ENCODE results near the gene CORO7. TPM values are rescaled to one million over a fixed set of nuclear protein-coding genes. Genes with fewer than 3 reads are reported as not detected.

CORO7 gene
- total RNA-seq, 4 donors from 2014 or later = 46.8 to 330 (median 58.1) TPM

DNA sequence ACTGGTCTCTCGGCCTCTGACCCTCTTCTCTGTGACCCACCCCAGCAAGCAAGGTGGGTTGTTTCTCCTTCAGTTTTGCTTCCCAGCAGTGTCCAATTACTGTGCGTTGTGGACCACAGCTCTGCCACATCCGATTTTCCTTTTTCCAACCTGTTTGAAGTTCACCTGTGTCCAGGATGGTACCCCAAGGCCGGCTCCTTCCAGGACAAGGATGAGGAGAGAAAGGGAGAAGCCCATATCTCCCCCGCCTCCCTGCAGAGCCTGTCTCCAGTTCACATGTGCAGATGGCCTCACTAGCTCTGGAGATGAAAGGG lies 44.5 kb upstream of the CORO7 start:
- Histone ChIP-seq H3K4me1 (peaks cover 0 to 7% (median 0%) of the 10 kb centered on the region in 4 donors), H3K27me3 (no peaks in the 10 kb centered on the region), H3K4me3 (no peak overlapping the region), H3K27ac (no peak overlapping the region), H3K36me3 (peaks cover 0 to 19% (median 9%) of the 10 kb centered on the region in 4 donors), H3K9me3 (no peaks in the 10 kb centered on the region)
- TF ChIP-seq, protein P1, sequence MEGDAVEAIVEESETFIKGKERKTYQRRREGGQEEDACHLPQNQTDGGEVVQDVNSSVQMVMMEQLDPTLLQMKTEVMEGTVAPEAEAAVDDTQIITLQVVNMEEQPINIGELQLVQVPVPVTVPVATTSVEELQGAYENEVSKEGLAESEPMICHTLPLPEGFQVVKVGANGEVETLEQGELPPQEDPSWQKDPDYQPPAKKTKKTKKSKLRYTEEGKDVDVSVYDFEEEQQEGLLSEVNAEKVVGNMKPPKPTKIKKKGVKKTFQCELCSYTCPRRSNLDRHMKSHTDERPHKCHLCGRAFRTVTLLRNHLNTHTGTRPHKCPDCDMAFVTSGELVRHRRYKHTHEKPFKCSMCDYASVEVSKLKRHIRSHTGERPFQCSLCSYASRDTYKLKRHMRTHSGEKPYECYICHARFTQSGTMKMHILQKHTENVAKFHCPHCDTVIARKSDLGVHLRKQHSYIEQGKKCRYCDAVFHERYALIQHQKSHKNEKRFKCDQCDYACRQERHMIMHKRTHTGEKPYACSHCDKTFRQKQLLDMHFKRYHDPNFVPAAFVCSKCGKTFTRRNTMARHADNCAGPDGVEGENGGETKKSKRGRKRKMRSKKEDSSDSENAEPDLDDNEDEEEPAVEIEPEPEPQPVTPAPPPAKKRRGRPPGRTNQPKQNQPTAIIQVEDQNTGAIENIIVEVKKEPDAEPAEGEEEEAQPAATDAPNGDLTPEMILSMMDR (IDR thresholded peaks at IDR 0.05) = no peak
- TF ChIP-seq EP300 (IDR thresholded peaks at IDR 0.05; ENCODE audit: low read depth) (no peak), POLR2A (IDR thresholded peaks at IDR 0.05) (no peak), POLR2AphosphoS5 (IDR thresholded peaks at IDR 0.05) (no peak)
- no peak for DNase-seq
- 67 to 83% methylated on average over 1 to 5 of the region's 5 CpGs for WGBS, 2 donors (ENCODE audit: low coverage in 1 of 2)
- intact Hi-C loops (cut with DNase I; ENCODE audit: low total_unique reads) = no loop called here
- in situ Hi-C loops (cut with MboI; ENCODE audit: low pct_ligation_motif_present in 1 of 4, low pct_unique_long_range_greater_than_20kb in 1 of 4, low sequenced_read_pairs in 3 of 4) = no loop called here

DNA sequence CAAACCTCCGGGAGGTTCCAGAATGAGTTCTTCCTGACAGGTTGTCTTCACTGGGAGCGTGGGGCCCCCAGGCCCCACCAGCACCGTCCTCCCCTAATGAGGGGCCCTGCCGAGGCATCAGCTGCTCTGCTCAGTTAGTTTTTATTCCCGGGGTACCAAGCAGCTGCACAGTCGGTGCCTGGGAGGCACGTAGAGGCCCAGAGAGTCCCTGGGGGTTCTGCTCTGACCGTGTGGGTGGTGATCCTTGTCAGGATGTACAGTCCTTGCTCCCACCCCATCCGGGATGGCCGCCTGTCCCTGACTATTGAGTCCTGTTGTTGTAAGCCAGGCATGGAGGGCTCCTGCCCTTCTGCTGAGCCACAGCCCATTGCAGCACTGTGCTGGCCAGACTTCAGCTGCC lies 39.6 kb upstream of the CORO7 start:
- intact Hi-C loops (cut with DNase I; ENCODE audit: low total_unique reads) = no loop called here
- H3K9me3 ChIP-seq = no peaks in the 10 kb centered on the region
- in situ Hi-C loops (cut with MboI; ENCODE audit: low pct_ligation_motif_present in 1 of 4, low pct_unique_long_range_greater_than_20kb in 1 of 4, low sequenced_read_pairs in 3 of 4) = no loop called here
- no peak for TF ChIP-seq POLR2AphosphoS5 (IDR thresholded peaks at IDR 0.05)
- TF ChIP-seq, protein P1 (IDR thresholded peaks at IDR 0.05) = no peak
- no peak for TF ChIP-seq POLR2A (IDR thresholded peaks at IDR 0.05)
- no peak for TF ChIP-seq EP300 (IDR thresholded peaks at IDR 0.05; ENCODE audit: low read depth)
- WGBS, 2 donors (ENCODE audit: low coverage in 1 of 2) = 80% methylated on average over 10 of the region's 10 CpGs; no CpG with 5 or more reads in 1 of the 2 donors
- H3K4me1 ChIP-seq = peaks cover 0 to 7% (median 0%) of the 10 kb centered on the region in 4 donors
- H3K27me3 ChIP-seq = no peaks in the 10 kb centered on the region
- H3K27ac ChIP-seq = no peak overlapping the region
- no peak for DNase-seq
- peaks cover 0 to 32% (median 12%) of the 10 kb centered on the region in 4 donors for H3K36me3 ChIP-seq
- H3K4me3 ChIP-seq = no peak overlapping the region

DNA sequence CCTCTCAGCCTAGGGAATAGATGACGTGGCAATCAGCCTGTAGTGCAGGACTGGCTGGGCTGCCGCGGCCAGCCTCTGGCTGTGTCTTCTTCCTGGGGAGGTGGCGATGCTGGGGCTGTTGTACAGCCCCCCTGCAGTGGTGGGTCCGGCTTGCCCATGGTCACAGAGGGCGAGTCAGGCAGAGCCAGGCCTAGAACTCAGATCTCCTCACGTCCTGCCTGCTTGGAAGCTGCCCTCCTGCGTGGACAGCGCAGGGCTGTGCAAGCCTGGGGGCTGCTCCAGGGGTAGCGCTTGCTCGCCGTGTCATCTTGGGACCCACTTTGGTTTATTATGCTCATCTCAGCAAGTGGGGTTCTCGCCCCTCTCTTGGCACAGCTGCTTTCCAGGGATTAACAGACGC lies 38.7 kb upstream of the CORO7 start:
- Histone ChIP-seq H3K4me1 (peaks cover 0 to 7% (median 0%) of the 10 kb centered on the region in 4 donors), H3K4me3 (no peak overlapping the region), H3K27ac (no peak overlapping the region), H3K36me3 (peaks cover 0 to 41% (median 14%) of the 10 kb centered on the region in 4 donors), H3K27me3 (no peaks in the 10 kb centered on the region), H3K9me3 (no peaks in the 10 kb centered on the region)
- TF ChIP-seq EP300 (IDR thresholded peaks at IDR 0.05; ENCODE audit: low read depth) (no peak), POLR2A (IDR thresholded peaks at IDR 0.05) (no peak), POLR2AphosphoS5 (IDR thresholded peaks at IDR 0.05) (no peak)
- TF ChIP-seq, protein P1 (IDR thresholded peaks at IDR 0.05) = no peak
- intact Hi-C loops (cut with DNase I; ENCODE audit: low total_unique reads) (no loop called here), in situ Hi-C loops (cut with MboI; ENCODE audit: low pct_ligation_motif_present in 1 of 4, low pct_unique_long_range_greater_than_20kb in 1 of 4, low sequenced_read_pairs in 3 of 4) (no loop called here)
- WGBS, 2 donors (ENCODE audit: low coverage in 1 of 2) = 94% methylated on average over 14 of the region's 14 CpGs; no CpG with 5 or more reads in 1 of the 2 donors
- no peak for DNase-seq

DNA sequence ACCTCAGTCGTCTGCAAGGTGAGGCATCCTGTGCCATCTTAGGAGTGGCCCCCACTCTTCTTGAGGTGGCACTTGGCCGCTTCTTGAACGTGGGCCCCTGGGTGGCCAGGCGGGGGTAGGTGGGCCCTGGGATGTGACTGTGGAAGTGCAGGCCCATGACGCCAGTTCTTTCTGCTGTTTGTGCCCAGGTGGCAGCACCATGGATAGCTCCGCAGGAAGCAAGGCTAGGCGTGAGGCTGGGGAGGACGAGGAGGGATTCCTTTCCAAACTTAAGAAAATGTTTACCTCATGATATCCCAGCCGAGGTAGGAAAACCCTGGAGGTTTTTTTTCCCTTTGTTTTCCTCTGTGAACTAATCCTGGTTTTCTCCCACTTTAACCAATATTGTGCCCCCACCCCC lies 38.2 kb upstream of the CORO7 start:
- in situ Hi-C loops (cut with MboI; ENCODE audit: low pct_ligation_motif_present in 1 of 4, low pct_unique_long_range_greater_than_20kb in 1 of 4, low sequenced_read_pairs in 3 of 4) = no loop called here
- H3K4me1 ChIP-seq = peaks cover 0 to 7% (median 0%) of the 10 kb centered on the region in 4 donors
- intact Hi-C loops (cut with DNase I; ENCODE audit: low total_unique reads) = no loop called here
- TF ChIP-seq, protein P1 (IDR thresholded peaks at IDR 0.05) = no peak
- TF ChIP-seq EP300 (IDR thresholded peaks at IDR 0.05; ENCODE audit: low read depth) = no peak
- TF ChIP-seq POLR2A (IDR thresholded peaks at IDR 0.05) = no peak
- no peak for TF ChIP-seq POLR2AphosphoS5 (IDR thresholded peaks at IDR 0.05)
- H3K4me3 ChIP-seq = no peak overlapping the region
- WGBS, 2 donors (ENCODE audit: low coverage in 1 of 2) = 80% methylated on average over 9 of the region's 9 CpGs; no CpG with 5 or more reads in 1 of the 2 donors
- peaks cover 0 to 46% (median 16%) of the 10 kb centered on the region in 4 donors for H3K36me3 ChIP-seq
- no peaks in the 10 kb centered on the region for H3K27me3 ChIP-seq
- no peak for DNase-seq
- H3K9me3 ChIP-seq = no peaks in the 10 kb centered on the region
- H3K27ac ChIP-seq = no peak overlapping the region

Data from transverse colon (tissue), 4 donors.